Psoas muscle (tissue), 8 donors: ENCODE data around the gene COL12A1. TPM values are rescaled to one million over a fixed set of nuclear protein-coding genes. Genes with fewer than 3 reads are reported as not detected.

Experiments
- ATAC-seq, 4 donors: fragments of 200-7000 bp; cut with Tn5 transposase; one replicate each; pipeline ENCODE4 v1.9.1; 2020; ENCODE audit warnings: moderate library complexity in 3 of 4, mild to moderate bottlenecking in 2 of 4
- DNase-seq, 2 donors: peaks; one replicate each; pipeline ENCODE4 v3.0.0-alpha.2; 2020
- H3K27ac ChIP-seq: fragments of 200-600 bp; one replicate; pipeline ENCODE4 v1.8.0; 2022
- H3K27me3 ChIP-seq, 3 donors: fragments of 200-600 bp in 1 of 3; one replicate each; pipeline versions ENCODE4 v1.6.1 to v1.8.0; 2013 to 2022; ENCODE audit warnings: low read length in 2 of 3, mild to moderate bottlenecking in 2 of 3, moderate library complexity in 1 of 3; ENCODE audit not compliant: insufficient read depth in 3 of 3
- H3K36me3 ChIP-seq, 2 donors: fragments of 200-600 bp in 1 of 2; one replicate each; pipeline versions ENCODE4 v1.6.1 to v1.8.0; 2013 to 2022; ENCODE audit warnings: low read depth in 1 of 2, mild to moderate bottlenecking in 1 of 2, moderate library complexity in 1 of 2; ENCODE audit not compliant: insufficient read depth in 1 of 2
- H3K4me1 ChIP-seq: fragments of 200-600 bp; one replicate; pipeline ENCODE4 v1.8.0; 2022
- H3K4me3 ChIP-seq: fragments of 200-600 bp; one replicate; pipeline ENCODE4 v1.8.0; 2022; ENCODE audit warnings: mild to moderate bottlenecking
- H3K9me3 ChIP-seq: fragments of 200-600 bp; one replicate; pipeline ENCODE4 v1.8.0; 2022
- CTCF ChIP-seq: fragments of 200-600 bp; IDR thresholded peaks from one replicate; pipeline ENCODE4 v1.8.0; 2022; ENCODE audit warnings: antibody characterized with exemption
- WGBS, 3 donors: extraction: QIAGEN DNeasy Blood & Tissue Kit; methylation state at CpG; one replicate each; pipeline versions ENCODE4 v1.1.6 to v1.1.7; 2013; 5-methylcytosine and 5-hydroxymethylcytosine counted together
- intact Hi-C, 2 donors: fragments of 100-400 bp; cut with DNase I; formaldehyde crosslinking; loops; one replicate each; pipeline versions ENCODE4 v1.11.0 to v1.14.2; 2022
- polyA plus RNA-seq, 3 donors: library from polyadenylated mRNA; stranded (reverse); fragments of 200-250 nt; gene quantifications; one replicate each; pipeline ENCODE4 v1.2.3, GENCODE V29; 2013
- total RNA-seq, 4 donors: library from RNA; stranded (reverse); fragmentation: NEBNext Ultra II Directional in 2 of 4; extraction: Animal tissue kit (Norgen Biotek cat#: 25700) in 2 of 4; gene quantifications; one replicate each; pipeline versions ENCODE4 v1.2.1 to v1.2.4, GENCODE V29; 2021 to 2023
- donor health status: healthy with polysubstance abuse.
- donor health status: DM: no; HTN: no; CAD: no; lungs with moderate emphysema.
- donor health status: Bipolar disorder and iron deficiency.
- donor health status: healthy.
- donor health status: DM: yes; HTN: yes; CAD: no.
- donor health status: DM: no; HTN: no; CAD: no.
- donor health status: DM: no; HTN: no; CAD: no.
- donor health status: DM: yes; HTN: yes; CAD: no.

The COL12A1 gene
- total and polyA plus RNA-seq, 7 donors, result 2.7 to 23.2 (median 5.9) TPM

- H3K27me3 ChIP-seq, result peaks cover 0 to 66% (median 21%) of the 10 kb centered on the region in 3 donors
- 26 to 33% (median 32%) methylated on average over 35 of the region's 35 CpGs for WGBS, 3 donors
- DNase-seq, result peak in 1 of 2 donors; percentile 47
Observed at GRCh38 chr6:75206576-75207342, 906 bp upstream of the COL12A1 start.

GRCh38 chr6:75204959-75205775, 686 bp downstream of the COL12A1 start:
- Histone ChIP-seq H3K9me3 (no peaks in the 10 kb centered on the region), H3K36me3 (no peaks in the 10 kb centered on the region), H3K4me3 (peak overlapping the region; percentile 68), H3K4me1 (peaks cover 25% of the 10 kb centered on the region), H3K27ac (peak overlapping the region; percentile 24), H3K27me3 (peaks cover 0 to 80% (median 21%) of the 10 kb centered on the region in 3 donors)
- WGBS, 3 donors, result 0 to 1% (median 1%) methylated on average over 46 to 47 of the region's 47 CpGs
- no peak for ATAC-seq
- TF ChIP-seq CTCF, result no peak
- peak; percentile 42 to 65 for DNase-seq
- intact Hi-C loops, result loop anchor here (5.0 to 10.0 kb wide), 6 partner anchors 460 to 1530 kb away; no protein-coding TSS in a partner anchor

More at GRCh38 chr6:75206576-75207342, 906 bp upstream of the COL12A1 start:
- no peak for TF ChIP-seq CTCF
- intact Hi-C loops, result loop anchor here (5.0 to 10.0 kb wide), 6 partner anchors 462 to 1532 kb away; no protein-coding TSS in a partner anchor
- H3K27ac ChIP-seq, result peak overlapping the region; percentile 47
- no peaks in the 10 kb centered on the region for H3K36me3 ChIP-seq
- ATAC-seq, result peak in 1 of 4 donors; percentile 2
- H3K4me3 ChIP-seq, result peak overlapping the region; percentile 68
- no peaks in the 10 kb centered on the region for H3K9me3 ChIP-seq
- H3K4me1 ChIP-seq, result peaks cover 25% of the 10 kb centered on the region

GRCh38 chr6:75204217-75204958, 1.5 kb downstream of the COL12A1 start:
- peaks cover 0 to 83% (median 21%) of the 10 kb centered on the region in 3 donors for H3K27me3 ChIP-seq
- peak; percentile 65 for TF ChIP-seq CTCF
- ATAC-seq, result peak in 1 of 4 donors; percentile 47

GRCh38 chr6:75203721-75204120, 2.1 kb downstream of the COL12A1 start:
- Histone ChIP-seq H3K27ac (no peak overlapping the region), H3K9me3 (no peaks in the 10 kb centered on the region), H3K36me3 (no peaks in the 10 kb centered on the region), H3K4me3 (peak overlapping the region; percentile 68), H3K4me1 (peaks cover 24% of the 10 kb centered on the region), H3K27me3 (peaks cover 0 to 82% (median 21%) of the 10 kb centered on the region in 3 donors)
- no peak for TF ChIP-seq CTCF
- ATAC-seq (no peak), DNase-seq (no peak)
- intact Hi-C loops, result loop anchor here in 1 of 2 donors (10.0 kb wide), 3 partner anchors 459 to 1529 kb away; no protein-coding TSS in a partner anchor
- WGBS, 3 donors, result 19 to 39% (median 25%) methylated on average over 5 of the region's 5 CpGs

More at GRCh38 chr6:75204217-75204958, 1.5 kb downstream of the COL12A1 start:
- WGBS, 3 donors, result 1 to 2% (median 1%) methylated on average over 35 of the region's 35 CpGs
- peak overlapping the region; percentile 68 for H3K4me3 ChIP-seq
- no peaks in the 10 kb centered on the region for H3K36me3 ChIP-seq
- H3K9me3 ChIP-seq, result no peaks in the 10 kb centered on the region
- peaks cover 25% of the 10 kb centered on the region for H3K4me1 ChIP-seq
- no peak overlapping the region for H3K27ac ChIP-seq
- intact Hi-C loops, result loop anchor here in 1 of 2 donors (10.0 kb wide), 3 partner anchors 460 to 1530 kb away; no protein-coding TSS in a partner anchor
- peak; percentile 73 to 80 for DNase-seq
